Measurements from ENCODE around the gene CDC14A. TPM values are rescaled to one million over a fixed set of nuclear protein-coding genes. Genes with fewer than 3 reads are reported as not detected.

Gene CDC14A
- total RNA-seq, 4 donors from 2014 or later, result 6.6 to 12.2 (median 7.4) TPM

GRCh38 chr1:100516857-100517256, 164.6 kb downstream of the CDC14A start:
- peaks cover 0 to 7% (median 0%) of the 10 kb centered on the region in 4 donors for H3K36me3 ChIP-seq
- no peak for TF ChIP-seq EP300 (IDR thresholded peaks at IDR 0.05)
- no peak for TF ChIP-seq POLR2AphosphoS5 (IDR thresholded peaks at IDR 0.05)
- no peak for TF ChIP-seq CTCF (IDR thresholded peaks at IDR 0.05)
- no peak for TF ChIP-seq POLR2A (IDR thresholded peaks at IDR 0.05; ENCODE audit: low read depth)
- H3K27me3 ChIP-seq, result no peaks in the 10 kb centered on the region
- no peak for DNase-seq (ENCODE audit: extremely low spot score)
- no peak overlapping the region for H3K4me3 ChIP-seq
- intact Hi-C loops (cut with DNase I), result no loop called here
- WGBS, result 72% methylated on average over 5 of the region's 5 CpGs
- no peaks in the 10 kb centered on the region for H3K4me1 ChIP-seq
- no peaks in the 10 kb centered on the region for H3K9me3 ChIP-seq
- no peak overlapping the region for H3K27ac ChIP-seq (replicated peaks in 1 of 4)

DNA sequence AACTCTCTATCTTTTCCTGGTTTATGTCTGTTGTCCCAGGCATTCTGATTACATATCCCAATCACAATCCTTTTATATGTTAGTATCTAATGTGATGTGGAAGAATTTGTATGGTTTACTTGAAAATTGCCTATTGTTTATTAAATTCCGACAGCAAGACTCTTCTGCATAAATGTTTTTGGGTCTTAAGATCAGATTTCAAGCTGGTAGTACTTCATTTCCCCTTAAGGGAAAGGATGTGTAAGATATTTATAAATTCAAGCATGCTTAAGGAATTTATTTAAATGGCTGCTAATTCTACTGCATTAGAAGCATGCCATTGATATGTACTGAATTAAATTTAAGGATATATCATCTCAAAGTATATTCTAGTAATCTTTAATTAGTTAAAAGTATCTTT, 165.2 kb downstream of the CDC14A start:
- TF ChIP-seq POLR2A (IDR thresholded peaks at IDR 0.05; ENCODE audit: low read depth), result no peak
- TF ChIP-seq EP300 (IDR thresholded peaks at IDR 0.05), result no peak
- TF ChIP-seq CTCF (IDR thresholded peaks at IDR 0.05), result no peak
- TF ChIP-seq POLR2AphosphoS5 (IDR thresholded peaks at IDR 0.05), result no peak
- Histone ChIP-seq H3K4me1 (no peaks in the 10 kb centered on the region), H3K27ac (replicated peaks in 1 of 4) (no peak overlapping the region), H3K27me3 (no peaks in the 10 kb centered on the region), H3K36me3 (peaks cover 0 to 3% (median 0%) of the 10 kb centered on the region in 4 donors), H3K4me3 (no peak overlapping the region), H3K9me3 (no peaks in the 10 kb centered on the region)
- intact Hi-C loops (cut with DNase I), result no loop called here
- DNase-seq (ENCODE audit: extremely low spot score), result no peak
- WGBS, result 52% methylated on average over 1 of the region's 1 CpG

DNA sequence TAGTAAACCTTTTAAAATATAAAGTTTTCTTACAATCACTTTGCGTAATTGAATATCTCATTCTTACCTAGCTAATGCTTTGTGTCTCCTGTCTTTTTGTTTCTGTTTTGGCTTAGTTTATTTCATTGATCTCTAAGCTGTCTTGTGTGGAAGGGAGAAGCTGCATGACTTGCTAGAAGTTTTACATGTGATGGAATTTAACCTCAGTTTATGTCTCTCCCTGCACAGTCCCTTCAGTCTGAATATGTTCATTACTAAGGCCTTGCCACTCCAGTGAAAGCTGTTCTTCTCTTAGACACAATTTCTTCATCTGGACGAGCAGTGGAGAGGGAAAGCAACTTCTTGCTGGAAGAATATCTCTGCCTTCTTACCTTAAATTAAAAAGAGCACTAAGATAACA, 165.7 kb downstream of the CDC14A start:
- H3K4me3 ChIP-seq, result no peak overlapping the region
- no peaks in the 10 kb centered on the region for H3K9me3 ChIP-seq
- intact Hi-C loops (cut with DNase I), result no loop called here
- no peak for TF ChIP-seq POLR2A (IDR thresholded peaks at IDR 0.05; ENCODE audit: low read depth)
- TF ChIP-seq EP300 (IDR thresholded peaks at IDR 0.05), result no peak
- no peak overlapping the region for H3K27ac ChIP-seq (replicated peaks in 1 of 4)
- H3K27me3 ChIP-seq, result no peaks in the 10 kb centered on the region
- H3K4me1 ChIP-seq, result no peaks in the 10 kb centered on the region
- peaks cover 0 to 3% (median 0%) of the 10 kb centered on the region in 4 donors for H3K36me3 ChIP-seq
- WGBS, result 48% methylated on average over 2 of the region's 2 CpGs
- no peak for DNase-seq (ENCODE audit: extremely low spot score)

- Histone ChIP-seq H3K4me3 (no peak overlapping the region), H3K4me1 (no peaks in the 10 kb centered on the region), H3K36me3 (peaks cover 0 to 3% (median 0%) of the 10 kb centered on the region in 4 donors), H3K27me3 (no peaks in the 10 kb centered on the region), H3K9me3 (no peaks in the 10 kb centered on the region), H3K27ac (replicated peaks in 1 of 4) (no peak overlapping the region)
- no peak for TF ChIP-seq EP300 (IDR thresholded peaks at IDR 0.05)
- no peak for TF ChIP-seq POLR2AphosphoS5 (IDR thresholded peaks at IDR 0.05)
- no peak for TF ChIP-seq CTCF (IDR thresholded peaks at IDR 0.05)
- no peak for TF ChIP-seq POLR2A (IDR thresholded peaks at IDR 0.05; ENCODE audit: low read depth)
- WGBS, result 88% methylated on average over 5 of the region's 5 CpGs
- intact Hi-C loops (cut with DNase I), result no loop called here
- no peak for DNase-seq (ENCODE audit: extremely low spot score)
These were observed 170.8 kb downstream of the CDC14A start for GRCh38 chr1:100523038-100523652.

DNA sequence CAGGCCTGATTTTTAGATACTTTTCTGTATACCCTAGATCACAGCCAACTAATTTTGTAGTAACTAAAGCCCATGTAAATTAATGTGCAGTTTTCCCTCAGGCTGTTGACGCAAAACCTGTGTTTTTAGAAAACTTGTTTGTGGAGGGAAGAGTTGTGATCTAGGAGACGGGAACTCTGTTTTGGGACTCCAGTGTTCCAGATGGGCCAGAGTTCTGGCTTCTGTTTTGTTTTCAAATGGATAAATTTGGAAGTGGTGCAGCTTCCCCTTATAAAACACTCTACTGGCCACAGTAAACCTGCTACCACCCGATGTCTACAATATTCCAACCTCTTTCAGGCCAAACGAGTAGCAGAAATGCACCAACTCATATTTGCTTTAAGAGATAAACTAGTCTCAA, 172.0 kb downstream of the CDC14A start:
- Histone ChIP-seq H3K27ac (replicated peaks in 1 of 4) (no peak overlapping the region), H3K27me3 (no peaks in the 10 kb centered on the region), H3K36me3 (no peaks in the 10 kb centered on the region), H3K4me3 (no peak overlapping the region), H3K9me3 (no peaks in the 10 kb centered on the region), H3K4me1 (peaks cover 0 to 9% (median under 1%) of the 10 kb centered on the region in 4 donors)
- DNase-seq (ENCODE audit: extremely low spot score), result no peak
- intact Hi-C loops (cut with DNase I), result no loop called here
- TF ChIP-seq POLR2A (IDR thresholded peaks at IDR 0.05; ENCODE audit: low read depth), result no peak
- no peak for TF ChIP-seq CTCF (IDR thresholded peaks at IDR 0.05)
- no peak for TF ChIP-seq EP300 (IDR thresholded peaks at IDR 0.05)
- TF ChIP-seq POLR2AphosphoS5 (IDR thresholded peaks at IDR 0.05), result no peak
- 85% methylated on average over 4 of the region's 4 CpGs for WGBS
